ENCODE data around the gene CAMSAP1. TPM values are rescaled to one million over a fixed set of nuclear protein-coding genes. Genes with fewer than 3 reads are reported as not detected.

Gene CAMSAP1
- total and polyA plus RNA-seq, 10 of the 15 experiments (the other 5 are each of a cell fraction or from before 2014, with no cell fraction given) = 1.4 to 24.7 (median 8.0) TPM

Other genes with a start within 250 kb of the CAMSAP1 start
- gene LCN9, start 244.2 kb downstream of the CAMSAP1 start, total RNA-seq (2014; rRNA removed) = not detected in 2 replicates
- gene LCN9, start 244.2 kb downstream of the CAMSAP1 start, total RNA-seq (2014; rRNA removed; fragmentation: Illumina TruSeq; extraction: Trizol) = not detected in 2 replicates
- not detected in 2 replicates for gene LCN9, start 244.2 kb downstream of the CAMSAP1 start, total RNA-seq (2021)
- gene LCN9, start 244.2 kb downstream of the CAMSAP1 start, polyA plus RNA-seq (2011; rRNA removed) = not detected in 2 replicates
- gene LCN9, start 244.2 kb downstream of the CAMSAP1 start, polyA plus RNA-seq (2014; fragmentation: Illumina TruSeq; extraction: Trizol) = not detected in 2 replicates
- not detected for gene LCN9, start 244.2 kb downstream of the CAMSAP1 start, polyA plus RNA-seq (2014; fragmentation: Nextera tagmentation; extraction: Ambion mirVana)
- gene LCN9, start 244.2 kb downstream of the CAMSAP1 start, polyA plus RNA-seq (2014; rRNA removed) = not detected in 2 replicates
- not detected for gene LCN9, start 244.2 kb downstream of the CAMSAP1 start, polyA plus RNA-seq (2016; fragmentation: Nextera tagmentation; extraction: Ambion mirVana)
- gene SOHLH1, start 208.1 kb downstream of the CAMSAP1 start, total RNA-seq (2014; rRNA removed) = not detected in 2 replicates
- gene SOHLH1, start 208.1 kb downstream of the CAMSAP1 start, total RNA-seq (2014; rRNA removed; fragmentation: Illumina TruSeq; extraction: Trizol) = not detected in 2 replicates
- not detected in 2 replicates for gene SOHLH1, start 208.1 kb downstream of the CAMSAP1 start, total RNA-seq (2021)
- 0.06 TPM in 1 of 2 replicates, not detected in the other for gene SOHLH1, start 208.1 kb downstream of the CAMSAP1 start, polyA plus RNA-seq (2011; rRNA removed)
- not detected in 2 replicates for gene SOHLH1, start 208.1 kb downstream of the CAMSAP1 start, polyA plus RNA-seq (2014; fragmentation: Illumina TruSeq; extraction: Trizol)
- gene SOHLH1, start 208.1 kb downstream of the CAMSAP1 start, polyA plus RNA-seq (2014; fragmentation: Nextera tagmentation; extraction: Ambion mirVana) = not detected
- gene SOHLH1, start 208.1 kb downstream of the CAMSAP1 start, polyA plus RNA-seq (2014; rRNA removed) = not detected in 2 replicates
- gene SOHLH1, start 208.1 kb downstream of the CAMSAP1 start, polyA plus RNA-seq (2016; fragmentation: Nextera tagmentation; extraction: Ambion mirVana) = not detected
- not detected in 2 replicates for gene KCNT1, start 205.4 kb downstream of the CAMSAP1 start, total RNA-seq (2014; rRNA removed)
- gene KCNT1, start 205.4 kb downstream of the CAMSAP1 start, total RNA-seq (2014; rRNA removed; fragmentation: Illumina TruSeq; extraction: Trizol) = not detected in 2 replicates
- not detected in 2 replicates for gene KCNT1, start 205.4 kb downstream of the CAMSAP1 start, total RNA-seq (2021)
- not detected in 2 replicates for gene KCNT1, start 205.4 kb downstream of the CAMSAP1 start, polyA plus RNA-seq (2011; rRNA removed)
- gene KCNT1, start 205.4 kb downstream of the CAMSAP1 start, polyA plus RNA-seq (2014; fragmentation: Illumina TruSeq; extraction: Trizol) = not detected in 2 replicates
- gene KCNT1, start 205.4 kb downstream of the CAMSAP1 start, polyA plus RNA-seq (2014; fragmentation: Nextera tagmentation; extraction: Ambion mirVana) = not detected
- not detected in 2 replicates for gene KCNT1, start 205.4 kb downstream of the CAMSAP1 start, polyA plus RNA-seq (2014; rRNA removed)
- gene KCNT1, start 205.4 kb downstream of the CAMSAP1 start, polyA plus RNA-seq (2016; fragmentation: Nextera tagmentation; extraction: Ambion mirVana) = not detected
- gene UBAC1, start 53.8 kb upstream of the CAMSAP1 start, total RNA-seq (2014; rRNA removed) = 45.4 and 48.0 TPM in 2 replicates
- gene UBAC1, start 53.8 kb upstream of the CAMSAP1 start, total RNA-seq (2014; rRNA removed; fragmentation: Illumina TruSeq; extraction: Trizol) = 27.6 and 30.9 TPM in 2 replicates
- 38.2 and 40.1 TPM in 2 replicates for gene UBAC1, start 53.8 kb upstream of the CAMSAP1 start, total RNA-seq (2021)
- 45.4 and 53.5 TPM in 2 replicates for gene UBAC1, start 53.8 kb upstream of the CAMSAP1 start, polyA plus RNA-seq (2011; rRNA removed)
- 10.0 and 25.3 TPM in 2 replicates for gene UBAC1, start 53.8 kb upstream of the CAMSAP1 start, polyA plus RNA-seq (2014; fragmentation: Illumina TruSeq; extraction: Trizol)
- 10 to 100 TPM; 16.7 to 20.7 TPM for gene UBAC1, start 53.8 kb upstream of the CAMSAP1 start, polyA plus RNA-seq (2014; fragmentation: Nextera tagmentation; extraction: Ambion mirVana)
- gene UBAC1, start 53.8 kb upstream of the CAMSAP1 start, polyA plus RNA-seq (2014; rRNA removed) = 54.6 and 57.6 TPM in 2 replicates
- 10 to 100 TPM; 36.9 to 41.1 TPM for gene UBAC1, start 53.8 kb upstream of the CAMSAP1 start, polyA plus RNA-seq (2016; fragmentation: Nextera tagmentation; extraction: Ambion mirVana)
- 7.9 and 9.1 TPM in 2 replicates for gene NACC2, start 187.7 kb upstream of the CAMSAP1 start, total RNA-seq (2014; rRNA removed)
- 3.5 and 3.8 TPM in 2 replicates for gene NACC2, start 187.7 kb upstream of the CAMSAP1 start, total RNA-seq (2014; rRNA removed; fragmentation: Illumina TruSeq; extraction: Trizol)
- gene NACC2, start 187.7 kb upstream of the CAMSAP1 start, total RNA-seq (2021) = 14.2 and 14.7 TPM in 2 replicates
- gene NACC2, start 187.7 kb upstream of the CAMSAP1 start, polyA plus RNA-seq (2011; rRNA removed) = 3.5 and 5.4 TPM in 2 replicates
- 2.0 and 3.1 TPM in 2 replicates for gene NACC2, start 187.7 kb upstream of the CAMSAP1 start, polyA plus RNA-seq (2014; fragmentation: Illumina TruSeq; extraction: Trizol)
- 1 to 10 TPM in 1 of 2 experiments, under 1 TPM in 1; 0.66 to 1.0 TPM for gene NACC2, start 187.7 kb upstream of the CAMSAP1 start, polyA plus RNA-seq (2014; fragmentation: Nextera tagmentation; extraction: Ambion mirVana)
- 7.5 and 9.4 TPM in 2 replicates for gene NACC2, start 187.7 kb upstream of the CAMSAP1 start, polyA plus RNA-seq (2014; rRNA removed)
- 1 to 10 TPM; 2.7 to 2.9 TPM for gene NACC2, start 187.7 kb upstream of the CAMSAP1 start, polyA plus RNA-seq (2016; fragmentation: Nextera tagmentation; extraction: Ambion mirVana)
- 30.1 and 39.9 TPM in 2 replicates for gene TMEM250, start 211.3 kb upstream of the CAMSAP1 start, total RNA-seq (2014; rRNA removed)
- 8.5 and 10.4 TPM in 2 replicates for gene TMEM250, start 211.3 kb upstream of the CAMSAP1 start, total RNA-seq (2014; rRNA removed; fragmentation: Illumina TruSeq; extraction: Trizol)
- 33.4 and 38.4 TPM in 2 replicates for gene TMEM250, start 211.3 kb upstream of the CAMSAP1 start, total RNA-seq (2021)
- 3.5 and 6.2 TPM in 2 replicates for gene TMEM250, start 211.3 kb upstream of the CAMSAP1 start, polyA plus RNA-seq (2011; rRNA removed)
- 2.6 and 6.7 TPM in 2 replicates for gene TMEM250, start 211.3 kb upstream of the CAMSAP1 start, polyA plus RNA-seq (2014; fragmentation: Illumina TruSeq; extraction: Trizol)
- gene TMEM250, start 211.3 kb upstream of the CAMSAP1 start, polyA plus RNA-seq (2014; fragmentation: Nextera tagmentation; extraction: Ambion mirVana) = 1 to 10 TPM in 1 of 2 experiments, under 1 TPM in 1; 0.39 to 1.2 TPM
- 25.4 and 27.5 TPM in 2 replicates for gene TMEM250, start 211.3 kb upstream of the CAMSAP1 start, polyA plus RNA-seq (2014; rRNA removed)
- gene TMEM250, start 211.3 kb upstream of the CAMSAP1 start, polyA plus RNA-seq (2016; fragmentation: Nextera tagmentation; extraction: Ambion mirVana) = 10 to 100 TPM in 1 of 2 experiments, 1 to 10 TPM in 1; 6.2 to 16.6 TPM